PC-9 (cell line): ENCODE data around the gene TCF12. TPM values are rescaled to one million over a fixed set of nuclear protein-coding genes. Genes with fewer than 3 reads are reported as not detected.

Source experiments
- BruUV-seq: library from RNA; stranded (reverse); fragments of 400-500 nt; replicated peaks from 2 replicates; lab custom pipeline; 2021; lab: Mats Ljungman, UMichigan
- CTCF ChIA-PET: fragments of 300-600 bp; sonication (Branson Sonifier 250); formaldehyde crosslinking; loops from one replicate; lab custom pipeline; 2022; ENCODE audit warnings: antibody characterized with exemption; lab: Charles Lee
- POLR2A ChIA-PET: fragments of 300-600 bp; sonication (Branson Sonifier 250); formaldehyde crosslinking; loops from one replicate; lab custom pipeline; 2022; ENCODE audit warnings: antibody characterized with exemption; ENCODE audit not compliant: unreplicated experiment; lab: Charles Lee
- DNase-seq, 2 experiments: peaks; one replicate each; pipeline versions ENCODE4 v3.0.0 to v3.0.0-alpha.2; 2015 to 2022; ENCODE audit warnings: mixed read lengths in 1 of 2
- H2AFZ ChIP-seq: fragments of 200-600 bp; sonication (generic); 2 replicates; pipeline ENCODE4 v1.8.1; 2017; ENCODE audit warnings: antibody characterized with exemption
- H3F3A ChIP-seq: fragments of 200-600 bp; sonication (generic); 2 replicates; pipeline ENCODE4 v1.8.1; 2017; ENCODE audit warnings: antibody characterized with exemption, mild to moderate bottlenecking, low read depth; ENCODE audit not compliant: insufficient read depth
- H3K27ac ChIP-seq: fragments of 200-600 bp; sonication (generic); 2 replicates; pipeline ENCODE4 v1.6.1; 2016; ENCODE audit warnings: mixed run types
- H3K27me3 ChIP-seq: fragments of 200-600 bp; sonication (generic); 2 replicates; pipeline ENCODE4 v1.6.1; 2016; ENCODE audit warnings: low read depth, mixed run types; ENCODE audit not compliant: insufficient read depth
- H3K36me3 ChIP-seq: fragments of 200-600 bp; sonication (generic); 2 replicates; pipeline ENCODE4 v1.6.1; 2016; ENCODE audit warnings: low read depth, mixed run types
- H3K4me1 ChIP-seq: fragments of 200-600 bp; sonication (generic); replicated peaks from 2 replicates; pipeline ENCODE4 v1.6.1; 2016; ENCODE audit warnings: mixed run types; ENCODE audit not compliant: insufficient read depth
- H3K4me2 ChIP-seq: fragments of 200-600 bp; sonication (generic); 2 replicates; pipeline ENCODE4 v1.6.1; 2017; ENCODE audit warnings: mixed run types
- H3K4me3 ChIP-seq: fragments of 200-600 bp; sonication (generic); 2 replicates; pipeline ENCODE4 v1.6.1; 2016; ENCODE audit warnings: mixed run types
- H3K79me2 ChIP-seq: fragments of 200-600 bp; sonication (generic); 2 replicates; pipeline ENCODE4 v1.6.1; 2017; ENCODE audit warnings: low read depth, mixed run types
- H3K9me2 ChIP-seq: fragments of 200-600 bp; sonication (generic); 2 replicates; pipeline ENCODE4 v1.8.1; 2017; ENCODE audit warnings: mild to moderate bottlenecking; ENCODE audit not compliant: insufficient read depth
- H3K9me3 ChIP-seq: fragments of 200-600 bp; sonication (generic); 2 replicates; pipeline ENCODE4 v1.8.1; 2016; ENCODE audit warnings: low read depth; ENCODE audit not compliant: insufficient read depth
- H4K20me1 ChIP-seq: fragments of 200-600 bp; sonication (generic); 2 replicates; pipeline ENCODE4 v1.8.1; 2017; ENCODE audit not compliant: insufficient read depth
- EZH2 ChIP-seq: fragments of 200-600 bp; sonication (generic); IDR thresholded peaks from 2 replicates; pipeline ENCODE4 v1.8.0; 2017; ENCODE audit warnings: antibody characterized with exemption, low read depth
- intact Hi-C: fragments of 100-400 bp; cut with micrococcal nuclease; formaldehyde crosslinking; loops from one replicate; pipeline ENCODE4 v1.10.0; 2022; ENCODE audit not compliant: unreplicated experiment
- total RNA-seq: library from RNA; stranded (reverse); gene quantifications from 2 replicates; pipeline ENCODE4 v1.2.3, GENCODE V29; 2021
- TF ChIP-seq, protein P1 (sequence below): fragments of 200-600 bp; sonication (generic); conservative IDR thresholded peaks from 2 replicates; pipeline ENCODE4 v1.6.1; 2017; ENCODE audit warnings: mixed run types, antibody characterized with exemption, mild to moderate bottlenecking, moderate library complexity

TCF12 gene
- total RNA-seq, 1 experiment from 2014 or later = 60.1 TPM

DNA sequence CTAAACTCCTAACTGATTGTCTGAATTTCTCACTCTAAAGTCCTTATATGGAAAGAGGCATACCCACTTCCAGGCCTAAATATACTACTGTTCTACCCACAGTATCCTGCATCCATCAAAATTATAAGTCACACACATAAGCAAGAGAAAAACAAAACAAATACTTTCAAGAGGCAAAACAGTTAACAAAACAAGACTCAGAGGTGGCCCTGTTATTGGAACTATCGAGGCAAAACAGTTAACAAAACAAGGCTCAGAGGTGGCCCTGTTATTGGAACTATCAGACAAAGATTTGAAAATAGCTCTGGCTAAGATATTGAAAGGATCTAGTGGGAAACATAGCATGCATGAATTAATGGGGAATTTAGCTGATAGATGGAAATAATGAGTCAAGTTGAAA lies 233.7 kb downstream of the TCF12 start:
- no peak overlapping the region for H3K4me3 ChIP-seq
- BruUV-seq = no TSS peak
- TF ChIP-seq, protein P1, sequence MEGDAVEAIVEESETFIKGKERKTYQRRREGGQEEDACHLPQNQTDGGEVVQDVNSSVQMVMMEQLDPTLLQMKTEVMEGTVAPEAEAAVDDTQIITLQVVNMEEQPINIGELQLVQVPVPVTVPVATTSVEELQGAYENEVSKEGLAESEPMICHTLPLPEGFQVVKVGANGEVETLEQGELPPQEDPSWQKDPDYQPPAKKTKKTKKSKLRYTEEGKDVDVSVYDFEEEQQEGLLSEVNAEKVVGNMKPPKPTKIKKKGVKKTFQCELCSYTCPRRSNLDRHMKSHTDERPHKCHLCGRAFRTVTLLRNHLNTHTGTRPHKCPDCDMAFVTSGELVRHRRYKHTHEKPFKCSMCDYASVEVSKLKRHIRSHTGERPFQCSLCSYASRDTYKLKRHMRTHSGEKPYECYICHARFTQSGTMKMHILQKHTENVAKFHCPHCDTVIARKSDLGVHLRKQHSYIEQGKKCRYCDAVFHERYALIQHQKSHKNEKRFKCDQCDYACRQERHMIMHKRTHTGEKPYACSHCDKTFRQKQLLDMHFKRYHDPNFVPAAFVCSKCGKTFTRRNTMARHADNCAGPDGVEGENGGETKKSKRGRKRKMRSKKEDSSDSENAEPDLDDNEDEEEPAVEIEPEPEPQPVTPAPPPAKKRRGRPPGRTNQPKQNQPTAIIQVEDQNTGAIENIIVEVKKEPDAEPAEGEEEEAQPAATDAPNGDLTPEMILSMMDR = no peak
- no peak for TF ChIP-seq EZH2

GRCh38 chr15:57152666-57153539 lies 234.5 kb downstream of the TCF12 start:
- ChIA-PET CTCF (no interaction called here), POLR2A (no interaction called here)
- intact Hi-C loops = no loop called here
- Histone ChIP-seq H3K79me2 (no peaks in the 10 kb centered on the region), H3K4me3 (no peak overlapping the region), H4K20me1 (no peaks in the 10 kb centered on the region), H3K4me1 (no peaks in the 10 kb centered on the region), H3F3A (no peaks in the 10 kb centered on the region), H2AFZ (no peak overlapping the region), H3K36me3 (no peaks in the 10 kb centered on the region), H3K4me2 (no peak overlapping the region), H3K9me3 (no peaks in the 10 kb centered on the region; the same call in 1 of the 2 replicates), H3K27me3 (no peaks in the 10 kb centered on the region), H3K9me2 (no peaks in the 10 kb centered on the region), H3K27ac (no peak overlapping the region)
- no peak for DNase-seq
- BruUV-seq = no TSS peak
- no peak for TF ChIP-seq EZH2
- TF ChIP-seq, protein P1 = no peak

More for the DNA sequence above, 233.7 kb downstream of the TCF12 start:
- Histone ChIP-seq H4K20me1 (no peaks in the 10 kb centered on the region), H3K9me2 (no peaks in the 10 kb centered on the region), H2AFZ (no peak overlapping the region), H3F3A (no peaks in the 10 kb centered on the region), H3K4me2 (no peak overlapping the region), H3K4me1 (no peaks in the 10 kb centered on the region), H3K36me3 (no peaks in the 10 kb centered on the region), H3K27me3 (no peaks in the 10 kb centered on the region), H3K9me3 (no peaks in the 10 kb centered on the region; the same call in 1 of the 2 replicates), H3K27ac (no peak overlapping the region), H3K79me2 (no peaks in the 10 kb centered on the region)
- ChIA-PET CTCF (no interaction called here), POLR2A (no interaction called here)
- intact Hi-C loops = no loop called here
- no peak for DNase-seq

DNA sequence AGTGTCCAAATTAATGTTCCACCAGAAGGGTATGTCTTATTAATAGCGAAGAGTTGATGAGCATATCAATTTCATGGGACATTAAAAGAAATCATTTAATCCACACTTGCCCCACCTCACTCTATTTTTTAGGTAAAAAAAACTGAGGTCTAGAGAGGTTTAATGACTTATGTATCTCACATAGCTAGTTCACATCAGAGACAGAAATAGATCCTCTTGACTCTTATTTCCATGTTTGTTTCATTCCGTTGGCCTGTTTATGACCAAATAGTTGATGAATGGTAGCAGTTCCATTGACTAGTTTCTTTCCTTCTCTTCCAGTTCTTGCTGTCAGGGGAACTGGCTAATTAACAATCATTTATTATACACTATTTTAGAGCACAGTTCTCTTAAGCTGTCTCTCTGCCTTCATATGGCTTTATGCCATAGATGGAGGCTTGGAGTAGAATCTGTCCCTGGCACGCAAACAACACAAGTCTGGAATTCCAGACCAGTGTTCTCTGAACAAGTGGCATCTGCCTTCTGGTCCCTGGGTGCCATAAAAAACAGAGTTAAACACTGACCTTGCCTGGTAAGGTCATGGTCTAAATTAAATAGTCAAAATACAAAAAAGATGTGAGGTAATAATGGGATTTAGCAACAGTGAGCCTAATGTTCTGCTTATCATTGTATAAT lies 237.9 kb downstream of the TCF12 start:
- no peak overlapping the region for H2AFZ ChIP-seq
- H3K4me2 ChIP-seq = no peak overlapping the region
- H3K4me1 ChIP-seq = no peaks in the 10 kb centered on the region
- intact Hi-C loops = loop anchor here (2.0 kb wide), 1 partner anchor 76 kb away; no protein-coding TSS in a partner anchor
- no peaks in the 10 kb centered on the region; the same call in 1 of the 2 replicates for H3K9me3 ChIP-seq
- H3K4me3 ChIP-seq = no peak overlapping the region
- no TSS peak for BruUV-seq
- CTCF ChIA-PET = no interaction called here
- no peak for TF ChIP-seq EZH2
- TF ChIP-seq, protein P1 = no peak
- H3K79me2 ChIP-seq = no peaks in the 10 kb centered on the region
- H3K36me3 ChIP-seq = no peaks in the 10 kb centered on the region
- H3F3A ChIP-seq = no peaks in the 10 kb centered on the region
- H3K27me3 ChIP-seq = no peaks in the 10 kb centered on the region
- POLR2A ChIA-PET = no interaction called here
- no peak for DNase-seq
- no peak overlapping the region for H3K27ac ChIP-seq
- no peaks in the 10 kb centered on the region for H3K9me2 ChIP-seq
- H4K20me1 ChIP-seq = no peaks in the 10 kb centered on the region
